GM19397 (cell line): ENCODE measurements around the gene ARMCX6.
"Not testable (repeated sequence)": the region's sequence is repeated elsewhere in the genome, so short reads cannot be mapped to it uniquely, and the experiment has no call there.

Source experiments
- ATAC-seq: cut with Tn5 transposase; IDR thresholded peaks from one replicate; pipeline ENCODE4 v1.9.1; 2021; ENCODE audit warnings: mild to moderate bottlenecking, moderate library complexity; ENCODE audit not compliant: unreplicated experiment

The ARMCX6 gene

DNA sequence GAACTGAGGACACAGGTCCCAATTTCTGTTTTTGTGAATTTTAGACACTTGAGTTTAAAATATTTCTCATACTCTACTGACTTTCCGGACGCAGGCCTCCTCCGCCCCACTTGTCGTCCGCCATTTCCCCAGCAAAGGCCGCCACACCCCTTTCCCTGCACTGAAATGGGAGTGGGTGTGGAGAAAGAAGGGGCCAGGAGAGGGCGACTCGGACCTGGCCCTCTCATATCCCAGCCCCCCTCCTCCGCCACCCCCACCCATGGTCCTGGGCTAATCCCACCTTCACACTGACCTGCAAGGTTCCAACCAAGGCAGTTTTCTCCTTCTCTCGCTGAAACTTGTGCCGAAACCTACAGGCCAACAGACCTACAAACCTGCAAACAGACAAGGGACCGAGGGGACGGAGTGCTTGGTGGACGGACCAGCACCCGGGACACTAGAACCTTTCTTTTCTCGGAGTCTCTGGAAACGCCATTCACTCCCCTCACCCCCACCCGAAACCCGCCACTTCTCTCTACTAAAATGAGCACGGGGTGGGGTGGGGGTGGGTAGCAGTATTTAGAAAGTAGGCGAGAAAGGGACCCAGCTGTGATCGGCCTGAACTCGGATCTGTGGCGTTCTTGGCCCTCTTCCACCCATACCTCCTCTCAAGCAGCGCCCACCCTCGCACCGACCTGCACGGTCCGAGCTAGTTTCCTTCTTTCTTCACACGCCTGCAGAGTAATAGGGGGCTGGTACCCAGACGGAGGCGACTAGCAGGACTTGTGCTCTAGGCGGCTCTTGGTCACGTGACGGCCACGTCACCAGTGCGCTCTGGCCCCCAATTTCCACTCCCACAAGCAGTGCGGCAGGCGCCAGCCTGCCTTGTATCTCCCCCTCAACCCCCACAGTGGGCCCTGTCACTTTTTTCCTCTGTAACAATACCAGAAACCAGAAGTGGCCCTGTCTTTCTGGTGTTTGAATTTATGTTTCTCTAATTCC, at the start of gene ARMCX6:
TSS of gene ARMCX6 (minus strand) at position 790 of the 981 bp plus-strand sequence. CDS start 1,380 bp downstream, outside the sequence.
- peak; percentile 94 for ATAC-seq

DNA sequence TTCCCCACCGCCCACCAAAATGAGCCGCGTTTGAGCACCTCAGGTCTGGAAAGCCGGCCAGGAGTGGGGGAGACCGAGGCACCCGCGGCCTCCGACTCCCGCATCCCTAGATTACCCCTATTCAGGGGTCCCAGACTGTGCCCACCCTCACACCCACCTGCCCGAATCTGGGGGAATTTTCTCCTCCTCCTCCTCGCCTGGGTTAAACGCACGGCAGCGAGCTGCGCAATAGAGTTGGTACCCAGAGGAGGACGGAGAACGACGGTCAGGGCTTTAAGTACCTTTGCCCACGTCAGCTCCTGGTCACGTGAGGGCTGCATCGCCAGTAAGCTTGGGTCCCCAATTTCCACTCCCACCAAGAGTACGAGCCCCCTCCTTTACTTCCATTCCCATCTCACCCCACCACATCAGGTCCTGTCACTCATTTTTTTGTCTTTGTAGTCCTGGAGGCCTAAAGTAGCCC, 41.8 kb upstream of the ARMCX6 start, which contains the start of gene ARMCX2:
TSS of gene ARMCX2 (minus strand) at position 250 of the 463 bp plus-strand sequence. CDS start 2,262 bp downstream, outside the sequence.
- ATAC-seq = peak; percentile 69

DNA sequence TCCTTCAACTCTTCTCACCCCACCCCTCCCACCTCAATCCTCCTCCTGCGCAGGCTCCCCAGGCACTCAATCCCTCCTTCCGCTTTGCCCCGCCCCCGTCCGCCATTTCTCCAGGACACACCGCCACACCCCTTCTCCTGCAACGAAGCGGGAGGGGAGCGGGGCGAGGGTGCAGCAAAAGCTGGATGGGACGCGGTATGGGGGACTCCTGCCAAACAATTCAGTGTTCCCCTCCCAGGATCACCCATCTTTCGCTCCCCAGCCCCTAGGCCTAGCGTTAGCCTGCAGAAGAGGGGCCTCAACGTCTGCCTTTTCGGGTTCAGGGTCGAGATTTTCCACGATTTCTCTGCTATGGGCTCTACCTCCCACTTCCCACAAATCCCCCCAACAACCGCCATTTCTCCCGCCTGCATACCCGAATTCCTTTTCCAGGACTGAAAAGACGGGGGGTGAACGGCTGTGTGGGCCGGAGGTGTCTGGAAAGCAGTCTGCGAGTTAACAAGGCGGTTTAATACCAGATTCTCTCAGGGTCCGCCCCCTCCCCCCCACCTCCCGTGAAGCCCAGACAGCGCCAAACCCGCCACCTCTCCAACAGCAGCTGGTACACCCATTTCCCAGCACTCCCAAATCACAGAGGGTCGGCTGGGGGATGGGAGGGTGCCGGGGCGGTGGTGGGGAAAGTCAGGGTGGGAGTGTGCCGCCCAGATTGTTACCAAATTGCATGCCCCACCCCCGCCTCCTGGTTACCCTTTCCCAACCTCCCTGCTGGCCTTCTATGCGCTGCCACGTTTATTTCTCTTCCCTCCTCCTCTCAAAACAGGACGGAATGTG, 41.1 kb upstream of the ARMCX6 start:
- ATAC-seq = no peak

GRCh38 chrX:101657495-101657894, 39.7 kb upstream of the ARMCX6 start:
- ATAC-seq = no peak

DNA sequence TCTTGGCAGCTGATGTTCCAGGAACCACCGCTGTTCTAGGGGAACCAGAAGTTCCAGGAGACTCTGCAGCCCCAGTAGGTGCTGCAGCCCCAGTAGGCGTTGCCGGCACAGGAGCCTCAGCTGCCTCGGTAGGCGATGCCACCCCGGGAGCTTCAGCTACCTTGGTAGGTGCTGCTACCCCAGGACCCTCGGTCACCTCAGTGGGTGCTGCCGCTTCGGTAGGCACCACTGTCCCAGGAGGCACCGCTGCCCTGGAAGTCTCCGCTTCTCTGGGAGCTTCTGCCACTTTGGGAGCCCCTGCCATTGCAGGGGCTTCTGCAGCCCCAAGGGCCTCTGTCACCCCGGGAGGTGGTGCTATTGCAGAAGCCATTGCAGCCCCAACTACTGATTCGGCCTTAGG, 39.0 kb upstream of the ARMCX6 start:
- ATAC-seq = no peak

- ATAC-seq = no peak
These were observed 37.7 kb upstream of the ARMCX6 start for GRCh38 chrX:101655534-101655933.

DNA sequence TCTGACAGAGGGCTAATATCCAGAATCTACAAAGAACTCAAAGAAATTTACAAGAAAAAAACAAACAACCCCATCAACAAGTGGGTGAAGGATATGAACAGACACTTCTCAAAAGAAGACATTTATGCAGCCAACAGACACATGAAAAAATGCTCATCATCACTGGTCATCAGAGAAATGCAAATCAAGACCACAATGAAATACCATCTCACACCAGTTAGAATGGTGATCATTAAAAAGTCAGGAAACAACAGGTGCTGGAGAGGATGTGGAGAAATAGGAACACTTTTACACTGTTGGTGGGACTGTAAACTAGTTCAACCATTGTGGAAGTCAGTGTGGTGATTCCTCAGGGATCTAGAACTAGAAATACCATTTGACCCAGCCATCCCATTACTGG, 29.9 kb upstream of the ARMCX6 start:
- ATAC-seq = not testable (repeated sequence)

DNA sequence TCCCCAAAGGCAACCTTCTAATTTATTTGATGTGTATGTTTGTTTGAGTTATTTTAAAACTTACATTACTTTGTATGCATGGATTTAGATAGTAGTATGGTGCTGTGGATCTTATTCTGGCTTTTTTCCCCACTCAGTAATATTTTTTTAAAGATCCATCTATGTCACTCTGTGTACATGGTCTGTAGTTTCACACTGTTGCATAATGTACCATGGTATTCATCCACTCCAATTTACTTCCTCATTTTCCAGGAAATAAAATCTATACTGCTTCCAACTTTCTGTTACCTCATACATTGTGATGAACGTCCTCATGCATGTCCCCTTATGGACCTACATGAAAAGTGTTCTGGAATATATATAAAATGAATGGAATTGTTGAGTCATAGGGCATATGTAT, 24.3 kb upstream of the ARMCX6 start:
- no peak for ATAC-seq

- ATAC-seq = no peak
These were observed 21.8 kb upstream of the ARMCX6 start for GRCh38 chrX:101639583-101639982.

DNA sequence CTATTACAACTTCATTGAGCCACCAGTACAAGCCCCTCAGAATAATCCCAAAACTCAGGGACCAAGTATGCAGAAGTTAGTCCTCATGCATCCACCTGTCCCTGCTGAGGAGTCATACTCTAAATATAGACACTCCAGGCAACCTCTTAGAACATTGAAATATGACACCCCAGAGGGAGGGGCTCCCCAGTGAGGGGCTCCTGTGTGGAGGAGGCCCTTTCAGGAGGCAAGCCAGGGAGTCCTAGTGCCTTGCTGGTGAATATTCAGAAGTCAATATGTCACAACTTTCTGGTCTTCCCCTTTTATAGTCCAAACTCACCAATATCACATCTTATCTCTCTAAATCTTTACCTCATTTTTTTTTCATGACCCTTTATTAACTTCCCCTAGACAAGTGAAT, 1.6 kb upstream of the ARMCX6 start:
- no peak for ATAC-seq

DNA sequence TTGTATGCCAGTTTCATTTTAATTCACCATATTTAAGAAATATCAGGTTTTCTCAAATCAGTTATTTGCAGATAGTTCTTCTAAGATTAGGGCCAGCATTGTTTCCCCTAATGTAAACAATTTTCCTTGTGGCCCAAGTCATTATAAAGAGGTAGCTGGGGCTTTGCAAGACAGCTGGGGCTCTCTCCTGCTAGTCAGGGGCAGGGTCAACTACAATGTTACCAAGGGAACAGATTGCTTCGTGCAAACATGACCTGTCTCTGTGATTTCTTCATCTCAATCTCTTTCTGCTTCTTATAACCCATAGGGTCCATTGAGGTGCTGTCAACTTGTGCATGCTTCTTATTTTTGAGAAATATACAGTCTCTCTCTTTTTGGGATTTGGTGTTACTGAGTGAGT, 12.1 kb downstream of the ARMCX6 start:
- ATAC-seq = no peak

DNA sequence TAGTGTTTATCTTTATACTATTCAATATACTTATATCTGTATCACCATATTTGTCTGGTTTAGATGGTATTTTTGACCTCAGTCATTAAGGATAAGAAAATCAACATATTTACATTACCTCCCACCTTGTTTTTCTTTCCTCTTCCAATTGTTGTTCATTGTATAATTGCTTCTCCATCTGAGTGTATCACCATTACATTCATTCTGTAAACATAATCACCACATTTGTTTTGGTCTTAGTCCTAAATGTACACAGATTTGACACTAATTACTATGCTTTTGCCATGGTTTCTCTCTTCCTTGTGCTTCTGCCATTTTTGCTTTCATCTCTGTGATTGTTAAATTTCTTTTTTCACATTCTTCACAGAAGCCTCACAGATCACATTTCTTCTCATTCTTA, 12.7 kb downstream of the ARMCX6 start:
- no peak for ATAC-seq

GRCh38 chrX:101602077-101602476, 15.7 kb downstream of the ARMCX6 start:
- ATAC-seq = no peak

- not testable (repeated sequence) for ATAC-seq
These were observed 18.2 kb downstream of the ARMCX6 start for GRCh38 chrX:101599592-101599991.

DNA sequence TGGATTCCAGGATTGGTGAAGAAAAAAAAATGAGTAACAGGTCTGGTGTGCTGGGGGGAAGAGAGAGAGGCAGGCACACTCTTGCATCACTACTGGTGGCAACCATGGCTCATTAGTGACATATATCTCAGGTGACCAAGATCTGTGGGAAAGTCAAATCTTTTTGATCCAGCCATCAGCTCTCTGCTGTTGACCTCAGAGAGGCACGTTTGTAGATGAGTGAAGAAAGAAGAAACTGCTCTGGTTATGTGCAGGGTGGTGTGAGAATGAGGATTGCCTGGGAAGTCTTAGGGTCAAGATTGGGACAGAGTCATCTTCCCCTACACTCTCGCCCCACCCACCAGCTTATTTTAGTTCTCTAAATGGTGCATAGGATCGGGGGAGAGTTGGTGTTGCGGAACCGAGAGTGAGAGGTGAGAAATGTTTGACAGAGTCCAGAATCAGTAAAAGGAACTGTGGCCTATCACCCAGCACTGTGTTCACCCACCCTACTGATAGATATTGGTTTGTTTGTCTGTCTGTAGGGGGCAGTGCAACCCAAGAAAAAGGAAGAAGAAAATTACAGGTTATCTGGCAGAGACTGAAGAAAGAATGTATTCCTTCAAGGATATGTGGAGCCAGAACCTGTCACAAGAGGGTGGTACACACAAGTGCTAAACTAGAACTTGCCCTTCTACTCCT, 21.9 kb downstream of the ARMCX6 start:
- peak; percentile 99 for ATAC-seq
